Progenitor cell of endocrine pancreas (in vitro differentiated cells): Measurements from ENCODE around the gene SWI5. TPM values are rescaled to one million over a fixed set of nuclear protein-coding genes. Genes with fewer than 3 reads are reported as not detected.

ENCODE experiments used
- DNase-seq: peaks from one replicate; pipeline ENCODE4 v3.0.0; 2021; ENCODE audit warnings: low spot score; ENCODE audit not compliant: unreplicated experiment
- H3K27ac Mint-ChIP-seq: 2 replicates; pipeline ENCODE4 v1.8.0; 2021; ENCODE audit warnings: mild to moderate bottlenecking, moderate library complexity, mixed read lengths
- H3K27me3 Mint-ChIP-seq: 2 replicates; pipeline ENCODE4 v1.8.0; 2021; ENCODE audit warnings: mixed read lengths
- H3K36me3 Mint-ChIP-seq: 2 replicates; pipeline ENCODE4 v1.8.0; 2022; ENCODE audit warnings: mixed read lengths; ENCODE audit not compliant: insufficient read depth
- H3K4me1 Mint-ChIP-seq: 2 replicates; pipeline ENCODE4 v1.8.0; 2021; ENCODE audit warnings: low read depth, mixed read lengths
- H3K4me3 Mint-ChIP-seq: 2 replicates; pipeline ENCODE4 v1.8.0; 2021; ENCODE audit warnings: low read depth, mild to moderate bottlenecking, moderate library complexity, mixed read lengths
- H3K9me3 Mint-ChIP-seq: 2 replicates; pipeline ENCODE4 v1.8.0; 2021; ENCODE audit warnings: low read depth, mixed read lengths
- total RNA-seq: library from RNA; stranded (reverse); gene quantifications from 2 replicates; pipeline ENCODE4 v1.2.1, GENCODE V29; 2021
- TF ChIP-seq, protein P1 (sequence below): fragments of 200-600 bp; sonication (generic); IDR thresholded peaks from one replicate; pipeline ENCODE4 v1.5.0; 2021; ENCODE audit warnings: antibody characterized with exemption, mild to moderate bottlenecking; ENCODE audit not compliant: unreplicated experiment

The SWI5 gene
- total RNA-seq, 1 donor from 2014 or later, result 18.8 TPM

DNA sequence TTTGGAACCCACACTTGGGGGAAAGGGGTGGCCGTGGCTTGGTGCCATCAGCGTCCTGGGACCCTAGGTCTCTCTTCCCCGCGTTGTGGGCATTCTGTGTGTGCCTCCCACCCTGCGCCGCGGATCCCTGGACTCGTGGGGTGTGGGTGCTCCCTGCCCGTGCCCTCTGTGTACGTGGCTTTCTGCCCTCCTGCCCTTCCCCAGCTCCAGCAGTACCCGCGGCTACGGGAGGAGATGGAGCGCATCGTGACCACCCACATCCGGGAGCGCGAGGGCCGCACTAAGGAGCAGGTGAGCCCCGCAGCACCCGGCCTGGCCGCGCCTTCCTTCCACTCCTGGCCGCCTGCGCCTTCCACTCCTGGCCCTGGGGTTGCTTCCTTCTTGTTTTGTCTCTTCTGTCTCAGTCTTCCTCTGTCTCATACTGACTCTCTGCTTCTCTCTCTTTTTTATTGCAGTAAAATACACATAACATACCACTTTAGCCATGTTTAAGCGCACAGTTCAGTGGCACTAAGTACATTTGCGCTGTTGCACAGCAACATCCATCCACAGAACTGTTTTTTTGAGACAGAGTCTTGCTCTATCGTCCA is 42.2 kb upstream of the SWI5 start:
- no peak overlapping the region for H3K4me3 Mint-ChIP-seq
- H3K36me3 Mint-ChIP-seq, result no peaks in the 10 kb centered on the region
- TF ChIP-seq, protein P1, sequence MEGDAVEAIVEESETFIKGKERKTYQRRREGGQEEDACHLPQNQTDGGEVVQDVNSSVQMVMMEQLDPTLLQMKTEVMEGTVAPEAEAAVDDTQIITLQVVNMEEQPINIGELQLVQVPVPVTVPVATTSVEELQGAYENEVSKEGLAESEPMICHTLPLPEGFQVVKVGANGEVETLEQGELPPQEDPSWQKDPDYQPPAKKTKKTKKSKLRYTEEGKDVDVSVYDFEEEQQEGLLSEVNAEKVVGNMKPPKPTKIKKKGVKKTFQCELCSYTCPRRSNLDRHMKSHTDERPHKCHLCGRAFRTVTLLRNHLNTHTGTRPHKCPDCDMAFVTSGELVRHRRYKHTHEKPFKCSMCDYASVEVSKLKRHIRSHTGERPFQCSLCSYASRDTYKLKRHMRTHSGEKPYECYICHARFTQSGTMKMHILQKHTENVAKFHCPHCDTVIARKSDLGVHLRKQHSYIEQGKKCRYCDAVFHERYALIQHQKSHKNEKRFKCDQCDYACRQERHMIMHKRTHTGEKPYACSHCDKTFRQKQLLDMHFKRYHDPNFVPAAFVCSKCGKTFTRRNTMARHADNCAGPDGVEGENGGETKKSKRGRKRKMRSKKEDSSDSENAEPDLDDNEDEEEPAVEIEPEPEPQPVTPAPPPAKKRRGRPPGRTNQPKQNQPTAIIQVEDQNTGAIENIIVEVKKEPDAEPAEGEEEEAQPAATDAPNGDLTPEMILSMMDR, result no peak
- no peak overlapping the region for H3K27ac Mint-ChIP-seq
- peaks cover 4% of the 10 kb centered on the region for H3K27me3 Mint-ChIP-seq
- H3K4me1 Mint-ChIP-seq, result no peaks in the 10 kb centered on the region
- DNase-seq, result no peak
- no peaks in the 10 kb centered on the region for H3K9me3 Mint-ChIP-seq

DNA sequence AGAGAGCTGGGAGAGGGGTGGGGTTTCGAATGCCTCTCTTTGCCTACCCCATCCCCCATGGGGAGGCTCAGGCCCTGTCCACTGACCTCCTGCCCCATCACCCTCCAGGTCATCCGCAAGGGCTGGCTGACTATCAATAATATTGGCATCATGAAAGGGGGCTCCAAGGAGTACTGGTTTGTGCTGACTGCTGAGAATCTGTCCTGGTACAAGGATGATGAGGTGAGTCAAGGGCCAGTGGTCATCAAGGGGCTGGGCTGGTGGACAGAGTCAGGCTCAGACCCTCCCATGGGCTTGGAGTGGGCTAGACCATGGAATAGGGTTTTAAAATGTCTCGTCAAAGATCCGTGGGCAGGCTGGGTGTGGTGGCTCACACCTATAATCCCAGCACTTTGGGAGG is 34.0 kb upstream of the SWI5 start:
- TF ChIP-seq, protein P1, result no peak
- no peak overlapping the region for H3K27ac Mint-ChIP-seq
- H3K27me3 Mint-ChIP-seq, result peaks cover 7% of the 10 kb centered on the region
- no peak for DNase-seq
- no peaks in the 10 kb centered on the region for H3K9me3 Mint-ChIP-seq
- H3K4me1 Mint-ChIP-seq, result peaks cover 3% of the 10 kb centered on the region
- no peak overlapping the region for H3K4me3 Mint-ChIP-seq
- no peaks in the 10 kb centered on the region for H3K36me3 Mint-ChIP-seq

DNA sequence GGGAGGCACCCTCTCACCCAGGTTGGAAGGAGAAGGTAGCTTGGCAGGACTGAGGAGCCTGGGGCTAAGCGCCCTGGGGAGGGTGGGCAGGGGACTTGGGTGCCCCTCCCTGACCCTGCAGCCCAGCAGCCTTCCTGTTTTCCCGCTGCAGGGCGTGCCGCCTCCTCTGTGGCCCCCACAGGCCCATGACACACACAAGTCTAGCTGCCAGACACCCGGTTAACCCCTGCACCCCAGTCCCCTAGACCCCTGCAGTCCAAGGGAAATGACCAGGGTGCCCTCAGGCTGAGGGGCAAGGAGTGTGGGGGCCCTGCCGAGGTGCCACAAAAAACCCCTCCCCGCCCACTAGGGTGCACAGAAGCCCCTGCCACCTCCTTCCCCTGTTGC is 33.3 kb upstream of the SWI5 start:
- Mint-ChIP-seq H3K36me3 (no peaks in the 10 kb centered on the region), H3K9me3 (no peaks in the 10 kb centered on the region), H3K4me3 (no peak overlapping the region), H3K27me3 (peaks cover 11% of the 10 kb centered on the region), H3K4me1 (peaks cover 3% of the 10 kb centered on the region), H3K27ac (no peak overlapping the region)
- DNase-seq, result no peak
- TF ChIP-seq, protein P1, result no peak

DNA sequence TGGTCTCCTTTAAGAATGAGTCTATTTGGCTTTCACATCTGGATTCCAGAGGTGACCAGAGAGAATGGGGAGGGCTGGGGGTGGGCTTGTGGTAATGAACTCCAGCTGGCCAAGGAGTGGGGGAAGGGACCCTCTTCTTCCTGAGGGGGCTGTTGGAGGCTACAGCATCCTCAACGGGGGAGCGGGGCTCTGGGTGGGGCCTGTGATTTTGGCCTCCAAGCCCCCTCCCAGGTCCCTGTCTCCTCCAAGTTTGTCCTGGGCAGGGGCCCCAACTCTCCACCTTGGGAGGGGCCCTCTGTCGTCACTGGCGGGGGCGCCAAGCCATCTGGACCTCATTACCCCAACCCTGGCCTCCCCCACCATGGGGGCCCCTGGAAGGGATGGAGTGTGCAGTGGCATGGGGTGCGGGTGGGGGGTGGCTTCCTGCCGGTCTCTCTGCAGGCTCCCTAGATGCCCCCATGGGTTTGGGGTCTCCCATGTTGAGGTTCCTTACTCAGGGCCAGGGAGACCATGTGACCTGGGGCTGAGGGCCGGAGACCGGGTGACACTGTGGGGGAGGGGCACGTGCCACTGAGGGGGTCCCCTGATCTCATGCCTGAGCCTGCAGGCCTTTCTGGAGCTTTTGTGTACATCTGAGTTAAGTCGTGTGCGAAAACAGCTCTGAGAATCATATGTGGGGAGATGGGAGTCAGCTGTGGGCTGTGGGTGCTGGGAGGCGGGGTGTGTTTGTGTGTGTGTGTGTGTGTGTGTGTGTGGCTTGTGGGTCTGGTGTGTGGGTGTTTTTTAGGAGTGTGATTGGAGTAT is 32.7 kb upstream of the SWI5 start:
- H3K4me3 Mint-ChIP-seq, result no peak overlapping the region
- H3K9me3 Mint-ChIP-seq, result no peaks in the 10 kb centered on the region
- TF ChIP-seq, protein P1, result no peak
- no peak overlapping the region for H3K27ac Mint-ChIP-seq
- H3K27me3 Mint-ChIP-seq, result peaks cover 12% of the 10 kb centered on the region
- no peak for DNase-seq
- H3K4me1 Mint-ChIP-seq, result peaks cover 3% of the 10 kb centered on the region
- no peaks in the 10 kb centered on the region for H3K36me3 Mint-ChIP-seq

DNA sequence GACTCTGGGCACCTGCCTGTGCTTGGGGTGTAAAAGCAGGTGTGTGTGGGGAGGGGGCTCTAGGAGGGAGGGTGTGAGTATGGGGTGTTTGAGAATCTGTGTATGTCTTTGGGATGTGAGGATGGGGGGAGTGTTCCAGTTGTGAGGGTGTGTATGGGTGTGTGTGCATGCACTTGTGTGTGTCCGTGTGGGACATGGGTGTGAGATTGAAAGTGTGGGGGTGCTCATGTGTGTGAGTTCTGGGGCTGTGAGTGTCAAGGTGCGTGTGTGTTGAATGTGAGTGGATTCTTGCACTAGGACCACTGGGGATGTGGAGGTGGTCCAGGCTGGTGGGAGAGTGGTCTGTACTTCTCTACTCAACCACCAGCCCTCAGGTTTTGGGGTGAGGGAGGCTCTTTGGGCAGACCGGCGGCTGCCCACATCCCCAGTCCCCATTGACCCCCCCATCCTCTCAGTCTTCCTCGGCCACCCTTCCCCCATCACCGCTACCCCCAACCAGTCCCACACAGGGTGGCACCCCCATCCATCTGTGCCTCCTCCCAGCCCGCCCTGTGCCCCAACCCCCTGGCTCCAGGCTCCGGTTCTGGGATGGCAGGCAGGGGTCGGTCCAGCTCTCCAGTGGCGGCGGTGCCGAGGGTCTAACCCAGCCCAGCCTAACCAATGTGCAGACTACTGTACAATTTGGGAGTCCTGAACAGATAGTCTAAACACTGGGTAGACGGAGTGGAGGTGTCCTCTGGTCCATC is 31.8 kb upstream of the SWI5 start:
- H3K4me1 Mint-ChIP-seq, result peaks cover 3% of the 10 kb centered on the region
- H3K36me3 Mint-ChIP-seq, result no peaks in the 10 kb centered on the region
- H3K9me3 Mint-ChIP-seq, result no peaks in the 10 kb centered on the region
- TF ChIP-seq, protein P1, result no peak
- DNase-seq, result no peak
- no peak overlapping the region for H3K27ac Mint-ChIP-seq
- H3K4me3 Mint-ChIP-seq, result no peak overlapping the region
- peaks cover 20% of the 10 kb centered on the region for H3K27me3 Mint-ChIP-seq
